Neural progenitor cell (in vitro differentiated cells): ENCODE measurements around the gene TBC1D3I. TPM values are rescaled to one million over a fixed set of nuclear protein-coding genes. Genes with fewer than 3 reads are reported as not detected.
"Not testable (repeated sequence)": the region's sequence is repeated elsewhere in the genome, so short reads cannot be mapped to it uniquely, and the experiment has no call there.

ENCODE experiments used
- DNase-seq: peaks from one replicate; pipeline ENCODE4 v3.0.0-alpha.2; 2016; ENCODE audit warnings: low spot score
- H2AFZ ChIP-seq: fragments of 200-600 bp; sonication (generic); replicated peaks from 2 replicates; pipeline ENCODE4 v1.6.1; 2016; ENCODE audit warnings: antibody characterized with exemption
- H3F3A ChIP-seq: fragments of 200-600 bp; sonication (generic); 2 replicates; pipeline ENCODE4 v1.6.1; 2016; ENCODE audit warnings: antibody characterized with exemption, low read depth
- H3K27ac ChIP-seq: fragments of 200-600 bp; sonication (generic); 2 replicates; pipeline ENCODE4 v1.5.1; 2016; ENCODE audit warnings: mild to moderate bottlenecking
- H3K27me3 ChIP-seq: fragments of 200-600 bp; sonication (generic); 2 replicates; pipeline ENCODE4 v1.6.1; 2016; ENCODE audit warnings: mild to moderate bottlenecking, moderate library complexity
- H3K36me3 ChIP-seq: fragments of 200-600 bp; sonication (generic); 2 replicates; pipeline ENCODE4 v1.5.1; 2016
- H3K4me1 ChIP-seq: fragments of 200-600 bp; sonication (generic); 2 replicates; pipeline ENCODE4 v1.6.1; 2016; ENCODE audit warnings: mixed run types
- H3K4me2 ChIP-seq: fragments of 200-600 bp; sonication (generic); 2 replicates; pipeline ENCODE4 v1.6.1; 2016
- H3K4me3 ChIP-seq: fragments of 200-600 bp; sonication (generic); 2 replicates; pipeline ENCODE4 v1.5.1; 2016
- H3K79me2 ChIP-seq: fragments of 200-600 bp; sonication (generic); 2 replicates; pipeline ENCODE4 v1.6.1; 2016; ENCODE audit warnings: low read depth
- H3K9ac ChIP-seq: fragments of 200-600 bp; sonication (generic); 2 replicates; pipeline ENCODE4 v1.6.1; 2016
- H3K9me3 ChIP-seq: fragments of 200-600 bp; sonication (generic); 2 replicates; pipeline ENCODE4 v1.5.1; 2016; ENCODE audit warnings: low read depth
- H4K20me1 ChIP-seq: fragments of 200-600 bp; sonication (generic); 2 replicates; pipeline ENCODE4 v1.6.1; 2016; ENCODE audit warnings: low read depth
- H3K27ac Mint-ChIP-seq: 3 replicates; pipeline ENCODE4 v1.8.0; 2021; ENCODE audit warnings: mixed read lengths
- H3K27me3 Mint-ChIP-seq: 2 replicates; pipeline ENCODE4 v1.8.0; 2022; ENCODE audit warnings: low read depth, mild to moderate bottlenecking, inconsistent platforms, moderate library complexity, mixed read lengths; ENCODE audit not compliant: insufficient read depth
- H3K36me3 Mint-ChIP-seq: 3 replicates; pipeline ENCODE4 v1.8.0; 2021; ENCODE audit warnings: mixed read lengths
- H3K4me1 Mint-ChIP-seq: 3 replicates; pipeline ENCODE4 v1.8.0; 2021; ENCODE audit warnings: mixed read lengths
- H3K4me3 Mint-ChIP-seq: 3 replicates; pipeline ENCODE4 v1.8.0; 2021; ENCODE audit warnings: mild to moderate bottlenecking, moderate library complexity, mixed read lengths
- H3K9me3 Mint-ChIP-seq: 3 replicates; pipeline ENCODE4 v1.8.0; 2020; ENCODE audit warnings: mixed read lengths
- EZH2 ChIP-seq: fragments of 200-600 bp; sonication (generic); IDR thresholded peaks from 2 replicates; pipeline ENCODE4 v1.6.1; 2017; ENCODE audit warnings: antibody characterized with exemption, mild to moderate bottlenecking, moderate library complexity
- EZH2phosphoT487 ChIP-seq: fragments of 200-600 bp; sonication (generic); IDR thresholded peaks from 2 replicates; pipeline ENCODE4 v1.6.1; 2017; ENCODE audit warnings: antibody characterized with exemption
- total RNA-seq: library from RNA; depleted of rRNA; stranded (reverse); fragments of >200 nt; gene quantifications from 2 replicates; pipeline ENCODE4 v1.2.3, GENCODE V29; 2015; ENCODE audit warnings: low replicate concordance
- TF ChIP-seq, protein P1 (sequence below): fragments of 200-600 bp; sonication (generic); IDR thresholded peaks from 2 replicates; pipeline ENCODE4 v1.5.1; 2017; ENCODE audit warnings: antibody characterized with exemption, mild to moderate bottlenecking

The TBC1D3I gene
- total RNA-seq, 1 donor from 2014 or later, result not detected

DNA sequence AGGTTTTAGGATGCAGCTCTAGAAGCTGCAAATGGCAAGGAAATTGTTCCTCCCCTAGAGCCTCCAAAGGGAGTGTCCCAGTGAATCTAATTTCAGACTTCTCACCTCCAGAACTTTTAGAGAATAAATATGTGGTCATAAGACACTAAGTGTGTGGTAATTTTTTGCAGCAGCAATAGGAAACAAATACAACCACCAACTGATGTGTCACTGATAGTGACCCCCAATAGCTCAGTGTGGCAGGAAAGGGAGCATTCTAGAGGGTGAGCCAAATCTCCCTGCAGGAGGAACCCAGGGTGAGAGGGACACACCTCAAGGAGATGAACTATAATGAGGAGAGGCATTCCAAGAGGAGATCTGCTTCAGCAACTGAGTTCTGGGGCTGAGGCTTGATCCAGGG is 49.5 kb downstream of the TBC1D3I start:
- no peak for DNase-seq
- H3K79me2 ChIP-seq, result no peaks in the 10 kb centered on the region
- no peak for TF ChIP-seq EZH2phosphoT487
- TF ChIP-seq EZH2, result no peak
- TF ChIP-seq, protein P1, sequence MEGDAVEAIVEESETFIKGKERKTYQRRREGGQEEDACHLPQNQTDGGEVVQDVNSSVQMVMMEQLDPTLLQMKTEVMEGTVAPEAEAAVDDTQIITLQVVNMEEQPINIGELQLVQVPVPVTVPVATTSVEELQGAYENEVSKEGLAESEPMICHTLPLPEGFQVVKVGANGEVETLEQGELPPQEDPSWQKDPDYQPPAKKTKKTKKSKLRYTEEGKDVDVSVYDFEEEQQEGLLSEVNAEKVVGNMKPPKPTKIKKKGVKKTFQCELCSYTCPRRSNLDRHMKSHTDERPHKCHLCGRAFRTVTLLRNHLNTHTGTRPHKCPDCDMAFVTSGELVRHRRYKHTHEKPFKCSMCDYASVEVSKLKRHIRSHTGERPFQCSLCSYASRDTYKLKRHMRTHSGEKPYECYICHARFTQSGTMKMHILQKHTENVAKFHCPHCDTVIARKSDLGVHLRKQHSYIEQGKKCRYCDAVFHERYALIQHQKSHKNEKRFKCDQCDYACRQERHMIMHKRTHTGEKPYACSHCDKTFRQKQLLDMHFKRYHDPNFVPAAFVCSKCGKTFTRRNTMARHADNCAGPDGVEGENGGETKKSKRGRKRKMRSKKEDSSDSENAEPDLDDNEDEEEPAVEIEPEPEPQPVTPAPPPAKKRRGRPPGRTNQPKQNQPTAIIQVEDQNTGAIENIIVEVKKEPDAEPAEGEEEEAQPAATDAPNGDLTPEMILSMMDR, result no peak
- H3F3A ChIP-seq, result no peaks in the 10 kb centered on the region
- H3K4me2 ChIP-seq, result no peak overlapping the region
- no peak overlapping the region for H2AFZ ChIP-seq
- H3K9me3 ChIP-seq, result no peaks in the 10 kb centered on the region
- Mint-ChIP-seq H3K9me3 (peaks cover 20% of the 10 kb centered on the region), H3K4me1 (peaks cover 13% of the 10 kb centered on the region), H3K27ac (no peak overlapping the region), H3K27me3 (peaks cover 7% of the 10 kb centered on the region), H3K36me3 (no peaks in the 10 kb centered on the region), H3K4me3 (no peak overlapping the region)
- peaks cover 7% of the 10 kb centered on the region for H3K4me1 ChIP-seq
- H3K9ac ChIP-seq, result no peak overlapping the region
- H3K27me3 ChIP-seq, result no peaks in the 10 kb centered on the region
- no peak overlapping the region for H3K4me3 ChIP-seq
- H3K27ac ChIP-seq, result no peak overlapping the region
- H4K20me1 ChIP-seq, result no peaks in the 10 kb centered on the region
- no peaks in the 10 kb centered on the region for H3K36me3 ChIP-seq

DNA sequence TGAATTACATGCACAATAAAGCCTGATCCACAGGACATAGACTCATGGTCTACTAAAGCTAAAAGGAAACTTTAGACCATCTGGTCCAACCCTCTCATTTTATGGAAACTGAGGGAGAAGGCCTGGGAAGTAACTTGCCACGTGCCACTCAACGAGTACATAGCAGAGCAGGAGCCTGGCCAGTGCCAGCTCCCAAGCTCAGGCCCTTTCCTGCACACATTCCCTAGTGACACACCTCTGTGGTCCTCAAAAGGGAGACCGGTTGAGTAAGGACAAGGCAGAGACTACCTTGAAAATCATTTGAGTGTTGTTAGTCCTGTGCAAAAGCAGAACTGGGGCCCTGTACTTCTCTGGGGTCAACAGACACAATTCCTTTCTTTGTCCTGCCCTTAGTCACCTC is 50.7 kb downstream of the TBC1D3I start:
- H3K4me3 Mint-ChIP-seq, result no peak overlapping the region
- TF ChIP-seq, protein P1, result no peak
- TF ChIP-seq EZH2phosphoT487 (no peak), EZH2 (no peak)
- H3K4me1 Mint-ChIP-seq, result peaks cover 13% of the 10 kb centered on the region

DNA sequence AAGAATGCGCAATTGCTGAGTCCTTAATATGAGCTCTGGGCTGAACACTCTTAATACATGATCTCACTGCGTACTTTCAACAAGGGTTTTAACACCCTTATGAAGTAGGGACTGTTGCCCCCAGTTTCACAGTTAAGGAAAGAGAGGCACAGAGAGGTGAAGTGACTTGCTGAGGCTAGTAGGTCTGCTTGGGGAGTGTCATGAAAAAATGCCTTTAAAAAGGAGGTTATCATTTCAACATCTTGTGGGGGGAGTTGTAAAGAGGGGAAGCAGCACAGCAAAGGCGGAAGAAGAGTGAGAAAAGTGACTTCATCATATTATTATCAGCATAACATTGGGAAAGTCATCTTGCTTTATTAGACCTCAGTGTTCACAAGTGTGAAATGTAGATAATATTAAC is 51.4 kb downstream of the TBC1D3I start:
- no peak for DNase-seq
- H3K4me3 Mint-ChIP-seq, result no peak overlapping the region
- no peaks in the 10 kb centered on the region for H3F3A ChIP-seq
- TF ChIP-seq EZH2, result no peak
- TF ChIP-seq, protein P1, result no peak
- TF ChIP-seq EZH2phosphoT487, result no peak
- no peaks in the 10 kb centered on the region for H3K36me3 ChIP-seq
- H3K27ac Mint-ChIP-seq, result peak overlapping the region; percentile 1
- peaks cover 7% of the 10 kb centered on the region for H3K4me1 ChIP-seq
- no peak overlapping the region for H3K4me2 ChIP-seq
- H3K27me3 ChIP-seq, result no peaks in the 10 kb centered on the region
- H3K79me2 ChIP-seq, result no peaks in the 10 kb centered on the region
- H3K4me3 ChIP-seq, result no peak overlapping the region
- H3K27ac ChIP-seq, result no peak overlapping the region
- no peaks in the 10 kb centered on the region for H3K36me3 Mint-ChIP-seq
- H3K9ac ChIP-seq, result no peak overlapping the region
- H3K9me3 Mint-ChIP-seq, result peaks cover 3% of the 10 kb centered on the region
- no peaks in the 10 kb centered on the region for H4K20me1 ChIP-seq
- peaks cover 13% of the 10 kb centered on the region for H3K4me1 Mint-ChIP-seq
- no peak overlapping the region for H2AFZ ChIP-seq
- H3K27me3 Mint-ChIP-seq, result peaks cover 3% of the 10 kb centered on the region
- no peaks in the 10 kb centered on the region for H3K9me3 ChIP-seq

More for the DNA sequence above, 50.7 kb downstream of the TBC1D3I start:
- Histone ChIP-seq H3K9me3 (no peaks in the 10 kb centered on the region), H3K27me3 (no peaks in the 10 kb centered on the region), H3K4me3 (no peak overlapping the region), H3K9ac (no peak overlapping the region), H4K20me1 (no peaks in the 10 kb centered on the region), H3K4me2 (no peak overlapping the region), H3K4me1 (peaks cover 7% of the 10 kb centered on the region), H2AFZ (no peak overlapping the region), H3K36me3 (no peaks in the 10 kb centered on the region), H3F3A (no peaks in the 10 kb centered on the region), H3K27ac (no peak overlapping the region), H3K79me2 (no peaks in the 10 kb centered on the region)
- no peak overlapping the region for H3K27ac Mint-ChIP-seq
- H3K27me3 Mint-ChIP-seq, result peaks cover 6% of the 10 kb centered on the region
- no peak for DNase-seq
- no peaks in the 10 kb centered on the region for H3K36me3 Mint-ChIP-seq
- H3K9me3 Mint-ChIP-seq, result peaks cover 8% of the 10 kb centered on the region

DNA sequence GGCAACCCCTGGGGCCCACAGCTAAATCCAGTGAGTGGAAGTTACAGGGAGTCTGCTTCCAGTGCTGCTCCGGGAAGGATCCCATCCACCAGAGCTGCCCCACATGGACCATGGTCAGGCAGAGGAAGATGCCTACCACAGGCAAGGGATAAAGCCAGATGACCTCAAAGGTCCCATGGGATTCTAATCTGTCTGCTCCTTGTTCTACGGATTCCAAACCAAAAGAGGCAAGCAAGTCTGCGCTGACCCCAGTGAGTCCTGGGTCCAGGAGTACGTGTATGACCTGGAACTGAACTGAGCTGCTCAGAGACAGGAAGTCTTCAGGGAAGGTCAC is 52.1 kb downstream of the TBC1D3I start:
- Histone ChIP-seq H2AFZ (no peak overlapping the region), H3K27me3 (no peaks in the 10 kb centered on the region), H3K4me2 (no peak overlapping the region), H3K9ac (no peak overlapping the region), H3K79me2 (no peaks in the 10 kb centered on the region), H3K4me1 (peaks cover 7% of the 10 kb centered on the region), H3K9me3 (no peaks in the 10 kb centered on the region), H3F3A (no peaks in the 10 kb centered on the region), H4K20me1 (no peaks in the 10 kb centered on the region), H3K36me3 (no peaks in the 10 kb centered on the region), H3K27ac (no peak overlapping the region), H3K4me3 (no peak overlapping the region)
- Mint-ChIP-seq H3K4me3 (no peak overlapping the region), H3K27ac (no peak overlapping the region), H3K9me3 (no peaks in the 10 kb centered on the region), H3K4me1 (peaks cover 13% of the 10 kb centered on the region), H3K27me3 (peaks cover 3% of the 10 kb centered on the region), H3K36me3 (no peaks in the 10 kb centered on the region)
- DNase-seq, result no peak
- no peak for TF ChIP-seq EZH2phosphoT487
- TF ChIP-seq, protein P1, result no peak
- TF ChIP-seq EZH2, result no peak

DNA sequence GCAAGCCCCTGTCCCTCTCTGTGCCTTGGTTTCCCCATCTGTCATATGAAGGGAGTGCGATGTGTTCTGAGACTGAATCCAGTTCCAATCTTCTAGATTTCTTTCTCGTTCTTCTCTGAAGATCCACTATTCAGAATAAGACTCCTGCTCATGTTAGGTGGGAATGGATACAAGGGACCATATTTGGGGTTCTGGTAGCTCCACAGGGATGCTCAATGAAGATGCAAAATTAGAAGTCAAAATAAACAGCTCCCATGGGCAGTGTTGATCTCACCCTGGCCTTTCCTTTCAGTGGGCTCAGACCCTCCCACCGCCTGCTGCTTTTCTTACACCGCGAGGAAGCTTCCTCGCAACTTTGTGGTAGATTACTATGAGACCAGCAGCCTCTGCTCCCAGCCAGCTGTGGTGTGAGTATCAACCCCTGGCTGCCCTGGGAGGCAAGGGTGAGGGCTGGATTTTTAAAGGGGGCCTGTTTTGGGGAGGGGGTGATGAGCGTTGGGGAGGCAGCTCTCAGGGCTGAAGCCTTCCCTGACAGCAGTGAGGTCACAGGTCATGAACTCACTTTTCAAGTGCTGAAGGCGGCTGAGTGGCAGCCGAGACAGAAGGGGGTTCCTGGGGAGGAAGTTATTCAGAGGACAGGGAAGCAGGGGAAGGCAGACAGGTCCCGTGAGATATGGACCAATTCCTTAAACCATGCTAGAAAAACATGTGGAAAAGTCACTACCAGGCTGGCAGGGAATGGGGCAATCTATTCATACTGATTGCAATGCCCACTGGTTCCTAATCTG is 52.7 kb downstream of the TBC1D3I start:
- not testable (repeated sequence) for H3K9ac ChIP-seq, H3K9me3 ChIP-seq, H3K79me2 ChIP-seq, H3K27ac ChIP-seq, H3F3A ChIP-seq, H3K36me3 Mint-ChIP-seq, H3K9me3 Mint-ChIP-seq, H3K27me3 ChIP-seq, DNase-seq, H3K36me3 ChIP-seq, H3K27me3 Mint-ChIP-seq, H3K4me2 ChIP-seq, H3K4me1 ChIP-seq, H2AFZ ChIP-seq, H3K4me3 ChIP-seq, H4K20me1 ChIP-seq
- Mint-ChIP-seq H3K4me3 (peak overlapping the region; percentile 17), H3K4me1 (peaks cover 13% of the 10 kb centered on the region), H3K27ac (peak overlapping the region; percentile 93)
